Activated CD4-positive, alpha-beta T cell treated with anti-CD3 and anti-CD28 coated beads, Interleukin-2, amount 10 ng/mL, durations not matched to agents 7 days and 5 days (primary cell): Measurements from ENCODE around the gene PARD6A. TPM values are rescaled to one million over a fixed set of nuclear protein-coding genes. Genes with fewer than 3 reads are reported as not detected.

Source experiments
- CTCF ChIA-PET: fragments of 350-600 bp; sonication (Branson Sonifier 250); formaldehyde crosslinking; loops from one replicate; lab custom pipeline; 2021; ENCODE audit warnings: antibody characterized with exemption; lab: Charles Lee
- POLR2A ChIA-PET: fragments of 350-600 bp; sonication (Branson Sonifier 250); formaldehyde crosslinking; loops from one replicate; lab custom pipeline; 2021; ENCODE audit warnings: antibody characterized with exemption; lab: Charles Lee
- DNase-seq: peaks from one replicate; pipeline ENCODE4 v3.0.0-alpha.2; 2020
- H3K27ac Mint-ChIP-seq: one replicate; pipeline ENCODE4 v1.8.0; 2021; ENCODE audit warnings: mild to moderate bottlenecking, moderate library complexity, mixed read lengths
- H3K27me3 Mint-ChIP-seq: one replicate; pipeline ENCODE4 v1.8.0; 2021; ENCODE audit warnings: mixed read lengths
- H3K36me3 Mint-ChIP-seq: one replicate; pipeline ENCODE4 v1.8.0; 2021; ENCODE audit warnings: low read depth, mixed read lengths
- H3K4me1 Mint-ChIP-seq: one replicate; pipeline ENCODE4 v1.8.0; 2021; ENCODE audit warnings: mixed read lengths
- H3K4me3 Mint-ChIP-seq: one replicate; pipeline ENCODE4 v1.8.0; 2021; ENCODE audit warnings: mild to moderate bottlenecking, moderate library complexity, mixed read lengths
- H3K9me3 Mint-ChIP-seq: one replicate; pipeline ENCODE4 v1.8.0; 2021; ENCODE audit warnings: mixed read lengths
- total RNA-seq, 2 experiments: library from RNA; stranded (reverse); gene quantifications; one replicate each; pipeline ENCODE4 v1.2.3, GENCODE V29; 2021

The PARD6A gene
- total RNA-seq, 2 experiments from 2014 or later, result 11.6 to 13.0 TPM

DNA sequence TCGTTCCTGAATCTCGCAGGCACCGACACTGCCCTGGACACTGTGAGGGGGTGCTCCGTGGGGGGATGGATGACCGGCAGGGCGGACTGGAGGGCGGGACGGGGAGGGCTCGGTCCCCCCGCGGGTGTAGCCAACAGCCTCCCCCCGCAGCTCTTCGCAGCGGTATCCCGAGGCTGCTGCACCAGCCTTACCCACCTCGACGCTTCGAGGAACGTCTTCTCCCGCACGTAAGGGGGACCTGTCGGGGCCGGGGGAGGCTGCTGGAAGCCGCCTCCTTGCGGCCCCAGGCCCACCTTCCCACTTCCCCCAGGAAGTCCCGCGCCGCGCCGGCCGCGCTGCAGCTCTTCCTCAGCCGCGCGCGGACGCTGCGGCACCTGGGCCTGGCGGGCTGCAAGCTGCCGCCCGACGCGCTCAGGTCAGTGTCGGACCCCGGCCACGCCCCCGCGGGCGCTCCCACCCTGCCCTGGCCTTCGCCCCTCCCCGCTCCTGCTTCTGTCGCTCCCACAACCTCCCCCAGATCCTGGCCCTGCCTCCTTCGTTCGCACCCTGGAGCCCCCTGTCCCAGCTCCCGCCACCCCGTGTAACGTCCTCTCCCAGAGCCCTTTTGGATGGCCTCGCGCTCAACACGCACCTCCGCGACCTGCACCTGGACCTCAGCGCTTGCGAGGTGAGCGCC lies 12.5 kb upstream of the PARD6A start:
- peaks cover 29% of the 10 kb centered on the region for H3K4me1 Mint-ChIP-seq
- H3K36me3 Mint-ChIP-seq, result peaks cover 37% of the 10 kb centered on the region
- H3K4me3 Mint-ChIP-seq, result no peak overlapping the region
- ChIA-PET CTCF (interaction anchor here (1.1 to 6.7 kb wide), 5 partner anchors 11 to 128 kb away, joined by 4 to 67 read pairs (median 9); partner anchors contain the start of gene ACD), POLR2A (no interaction called here)
- H3K27me3 Mint-ChIP-seq, result no peaks in the 10 kb centered on the region
- H3K9me3 Mint-ChIP-seq, result no peaks in the 10 kb centered on the region
- DNase-seq, result no peak
- no peak overlapping the region for H3K27ac Mint-ChIP-seq

DNA sequence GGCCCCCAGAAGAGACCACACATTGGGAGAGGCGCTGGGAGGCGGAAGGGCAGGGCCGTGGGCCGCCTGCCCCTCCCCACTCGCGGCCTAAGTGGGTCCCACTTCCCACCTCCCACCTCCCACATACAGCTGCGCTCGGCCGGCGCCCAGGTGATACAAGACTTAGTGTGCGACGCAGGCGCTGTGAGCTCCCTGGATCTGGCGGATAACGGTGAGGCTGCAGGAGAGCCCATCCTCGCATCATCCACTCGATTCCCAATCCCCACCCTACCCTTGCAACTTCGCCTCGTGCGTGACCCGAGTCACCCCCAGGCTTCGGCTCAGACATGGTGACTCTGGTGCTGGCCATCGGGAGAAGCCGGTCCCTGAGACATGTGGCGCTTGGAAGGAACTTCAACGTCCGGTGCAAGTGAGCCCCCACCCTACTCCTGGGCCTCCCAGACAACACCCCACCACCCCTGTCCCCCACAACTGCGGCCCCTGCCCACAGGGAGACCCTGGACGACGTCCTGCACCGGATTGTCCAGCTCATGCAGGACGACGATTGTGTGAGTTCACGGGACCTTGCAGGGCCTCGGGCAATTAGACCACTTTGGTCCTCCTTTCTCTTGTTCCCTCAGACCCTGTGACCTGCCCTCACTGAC lies 11.9 kb upstream of the PARD6A start:
- H3K4me3 Mint-ChIP-seq, result no peak overlapping the region
- H3K4me1 Mint-ChIP-seq, result peaks cover 27% of the 10 kb centered on the region
- DNase-seq, result no peak
- POLR2A ChIA-PET, result no interaction called here
- no peaks in the 10 kb centered on the region for H3K27me3 Mint-ChIP-seq
- H3K36me3 Mint-ChIP-seq, result peaks cover 40% of the 10 kb centered on the region
- H3K9me3 Mint-ChIP-seq, result no peaks in the 10 kb centered on the region
- no peak overlapping the region for H3K27ac Mint-ChIP-seq
- CTCF ChIA-PET, result interaction anchor here (0.7 to 6.7 kb wide), 5 partner anchors 10 to 128 kb away, joined by 3 to 67 read pairs (median 9); partner anchors contain the start of gene ACD

- H3K36me3 Mint-ChIP-seq, result peaks cover 41% of the 10 kb centered on the region
- ChIA-PET POLR2A (no interaction called here), CTCF (interaction anchor here (0.5 to 2.5 kb wide), 5 partner anchors 9 to 389 kb away, joined by 3 to 14 read pairs (median 6); partner anchors contain the start of gene ACD)
These were observed 11.2 kb upstream of the PARD6A start for GRCh38 chr16:67649494-67649931.

GRCh38 chr16:67650023-67650422 lies 10.7 kb upstream of the PARD6A start:
- no peaks in the 10 kb centered on the region for H3K9me3 Mint-ChIP-seq
- peak overlapping the region; percentile 46 for H3K27ac Mint-ChIP-seq
- DNase-seq, result no peak
- H3K27me3 Mint-ChIP-seq, result no peaks in the 10 kb centered on the region
- no peak overlapping the region for H3K4me3 Mint-ChIP-seq
- ChIA-PET POLR2A (no interaction called here), CTCF (interaction anchor here (1.3 to 2.3 kb wide), 3 partner anchors 14 to 129 kb away, joined by 5 to 9 read pairs (median 6); no protein-coding TSS in a partner anchor)
- H3K4me1 Mint-ChIP-seq, result peaks cover 20% of the 10 kb centered on the region
- peaks cover 45% of the 10 kb centered on the region for H3K36me3 Mint-ChIP-seq

More at GRCh38 chr16:67649494-67649931, 11.2 kb upstream of the PARD6A start:
- no peaks in the 10 kb centered on the region for H3K9me3 Mint-ChIP-seq
- no peak overlapping the region for H3K4me3 Mint-ChIP-seq
- peaks cover 21% of the 10 kb centered on the region for H3K4me1 Mint-ChIP-seq
- no peaks in the 10 kb centered on the region for H3K27me3 Mint-ChIP-seq
- no peak overlapping the region for H3K27ac Mint-ChIP-seq
- no peak for DNase-seq

- ChIA-PET POLR2A (no interaction called here), CTCF (interaction anchor here (0.6 to 1.9 kb wide), 5 partner anchors 13 to 170 kb away, joined by 3 to 6 read pairs (median 5); partner anchors contain the start of gene ATP6V0D1)
- Mint-ChIP-seq H3K36me3 (peaks cover 51% of the 10 kb centered on the region), H3K27ac (no peak overlapping the region), H3K4me1 (peaks cover 21% of the 10 kb centered on the region), H3K4me3 (no peak overlapping the region), H3K9me3 (no peaks in the 10 kb centered on the region), H3K27me3 (no peaks in the 10 kb centered on the region)
- DNase-seq, result no peak
These were observed 9.7 kb upstream of the PARD6A start for GRCh38 chr16:67651039-67651438.

GRCh38 chr16:67651847-67652246 lies 8.9 kb upstream of the PARD6A start:
- DNase-seq, result no peak
- Mint-ChIP-seq H3K4me3 (no peak overlapping the region), H3K27ac (peak overlapping the region; percentile 6), H3K9me3 (no peaks in the 10 kb centered on the region), H3K27me3 (no peaks in the 10 kb centered on the region), H3K4me1 (peaks cover 17% of the 10 kb centered on the region), H3K36me3 (peaks cover 50% of the 10 kb centered on the region)
- CTCF ChIA-PET, result interaction anchor here (0.7 to 1.3 kb wide), 5 partner anchors 16 to 171 kb away, joined by 3 to 6 read pairs (median 3); partner anchors contain the start of gene ATP6V0D1
- POLR2A ChIA-PET, result no interaction called here

GRCh38 chr16:67652578-67653127 lies 8.1 kb upstream of the PARD6A start:
- Mint-ChIP-seq H3K27me3 (no peaks in the 10 kb centered on the region), H3K9me3 (no peaks in the 10 kb centered on the region), H3K36me3 (peaks cover 49% of the 10 kb centered on the region), H3K4me1 (peaks cover 12% of the 10 kb centered on the region), H3K4me3 (no peak overlapping the region), H3K27ac (no peak overlapping the region)
- POLR2A ChIA-PET, result no interaction called here
- DNase-seq, result no peak
- CTCF ChIA-PET, result interaction anchor here (0.5 to 1.3 kb wide), 5 partner anchors 15 to 132 kb away, joined by 3 to 4 read pairs (median 3); no protein-coding TSS in a partner anchor

- Mint-ChIP-seq H3K4me1 (peaks cover 14% of the 10 kb centered on the region), H3K9me3 (no peaks in the 10 kb centered on the region), H3K36me3 (peaks cover 53% of the 10 kb centered on the region), H3K4me3 (no peak overlapping the region), H3K27me3 (no peaks in the 10 kb centered on the region), H3K27ac (no peak overlapping the region)
- CTCF ChIA-PET, result interaction anchor here (1.3 kb wide), 1 partner anchor 106 kb away, joined by 3 read pairs; no protein-coding TSS in a partner anchor
- POLR2A ChIA-PET, result no interaction called here
- DNase-seq, result no peak
These were observed 7.5 kb upstream of the PARD6A start for GRCh38 chr16:67653128-67653788.

- DNase-seq, result no peak
- CTCF ChIA-PET, result no interaction called here
- H3K4me1 Mint-ChIP-seq, result peaks cover 20% of the 10 kb centered on the region
- no peaks in the 10 kb centered on the region for H3K9me3 Mint-ChIP-seq
- H3K27me3 Mint-ChIP-seq, result no peaks in the 10 kb centered on the region
- POLR2A ChIA-PET, result no interaction called here
- no peak overlapping the region for H3K4me3 Mint-ChIP-seq
- peaks cover 53% of the 10 kb centered on the region for H3K36me3 Mint-ChIP-seq
- no peak overlapping the region for H3K27ac Mint-ChIP-seq
These were observed 6.9 kb upstream of the PARD6A start for GRCh38 chr16:67653789-67654402.

GRCh38 chr16:67654403-67654911 lies 6.3 kb upstream of the PARD6A start:
- Mint-ChIP-seq H3K27ac (peak overlapping the region; percentile 36), H3K27me3 (no peaks in the 10 kb centered on the region), H3K36me3 (peaks cover 48% of the 10 kb centered on the region), H3K9me3 (no peaks in the 10 kb centered on the region), H3K4me1 (peaks cover 24% of the 10 kb centered on the region), H3K4me3 (no peak overlapping the region)
- CTCF ChIA-PET, result no interaction called here
- DNase-seq, result no peak
- POLR2A ChIA-PET, result no interaction called here

- peaks cover 42% of the 10 kb centered on the region for H3K36me3 Mint-ChIP-seq
- H3K27me3 Mint-ChIP-seq, result no peaks in the 10 kb centered on the region
- no peak overlapping the region for H3K27ac Mint-ChIP-seq
- H3K9me3 Mint-ChIP-seq, result no peaks in the 10 kb centered on the region
- H3K4me1 Mint-ChIP-seq, result peaks cover 20% of the 10 kb centered on the region
- no peak overlapping the region for H3K4me3 Mint-ChIP-seq
- POLR2A ChIA-PET, result no interaction called here
- CTCF ChIA-PET, result no interaction called here
- DNase-seq, result no peak
These were observed 5.4 kb upstream of the PARD6A start for GRCh38 chr16:67655363-67655762.
